OCI-LY7 (cell line): Measurements from ENCODE around the gene CCDC92B. TPM values are rescaled to one million over a fixed set of nuclear protein-coding genes. Genes with fewer than 3 reads are reported as not detected.

Experiments used
- BruUV-seq: library from RNA; stranded (reverse); fragments of 400-500 nt; replicated peaks from 2 replicates; lab custom pipeline; 2021; lab: Mats Ljungman, UMichigan
- CTCF ChIA-PET: fragments of 300-600 bp; sonication (Branson Sonifier 250); formaldehyde crosslinking; loops from one replicate; lab custom pipeline; 2022; ENCODE audit warnings: antibody characterized with exemption; ENCODE audit not compliant: unreplicated experiment; lab: Charles Lee
- POLR2A ChIA-PET: fragments of 300-600 bp; sonication (Branson Sonifier 250); formaldehyde crosslinking; loops from one replicate; lab custom pipeline; 2022; ENCODE audit warnings: antibody characterized with exemption; lab: Charles Lee
- DNase-seq: peaks from one replicate; pipeline ENCODE4 v3.0.0-alpha.2; 2015; ENCODE audit warnings: low spot score
- H2AFZ ChIP-seq: fragments of 200-600 bp; sonication (generic), shearing (Covaris generic); 2 replicates; pipeline ENCODE4 v1.6.1; 2014; ENCODE audit warnings: mild to moderate bottlenecking, antibody characterized with exemption, low read length, moderate library complexity
- H3K27ac ChIP-seq: fragments of 200-600 bp; sonication (generic); 2 replicates; pipeline ENCODE4 v1.5.1; 2014; ENCODE audit warnings: mixed run types, low read depth, mild to moderate bottlenecking, moderate library complexity, low read length, inconsistent platforms; ENCODE audit not compliant: poor library complexity, severe bottlenecking
- H3K36me3 ChIP-seq: fragments of 200-600 bp; sonication (generic); 2 replicates; pipeline ENCODE4 v1.6.1; 2014; ENCODE audit warnings: mild to moderate bottlenecking, antibody characterized with exemption, low read length, moderate library complexity, mixed read lengths; ENCODE audit not compliant: insufficient read depth
- H3K4me1 ChIP-seq: fragments of 200-600 bp; sonication (generic); 2 replicates; pipeline ENCODE4 v1.5.1; 2014; ENCODE audit warnings: mild to moderate bottlenecking, low read length; ENCODE audit not compliant: insufficient read depth, poor library complexity, severe bottlenecking
- H3K4me2 ChIP-seq: fragments of 200-600 bp; sonication (generic); 2 replicates; pipeline ENCODE4 v1.6.1; 2014; ENCODE audit warnings: mild to moderate bottlenecking, low read length
- H3K4me3 ChIP-seq: fragments of 200-600 bp; sonication (generic); 2 replicates; pipeline ENCODE4 v1.5.1; 2014; ENCODE audit warnings: mild to moderate bottlenecking, low read depth, low read length; ENCODE audit not compliant: poor library complexity, severe bottlenecking
- H3K79me2 ChIP-seq: fragments of 200-600 bp; sonication (generic); 2 replicates; pipeline ENCODE4 v1.6.1; 2016; ENCODE audit warnings: low read depth, mild to moderate bottlenecking, low read length, moderate library complexity, mixed read lengths; ENCODE audit not compliant: insufficient read depth
- H3K9me2 ChIP-seq: fragments of 200-600 bp; sonication (generic); 2 replicates; pipeline ENCODE4 v1.6.1; 2016; ENCODE audit warnings: mild to moderate bottlenecking, low read length, mixed read lengths; ENCODE audit not compliant: insufficient read depth
- H3K9me3 ChIP-seq: fragments of 200-600 bp; sonication (generic); 2 replicates; pipeline ENCODE4 v1.6.1; 2014; ENCODE audit warnings: mild to moderate bottlenecking, mixed run types, low read length, mixed read lengths
- H4K20me1 ChIP-seq: fragments of 200-600 bp; sonication (generic); 2 replicates; pipeline ENCODE4 v1.6.1; 2014; ENCODE audit warnings: mild to moderate bottlenecking, antibody characterized with exemption, low read length, moderate library complexity, mixed read lengths; ENCODE audit not compliant: insufficient read depth
- EZH2phosphoT487 ChIP-seq: fragments of 200-600 bp; sonication (generic); IDR thresholded peaks from 2 replicates; pipeline ENCODE4 v1.6.1; 2018; ENCODE audit warnings: low read depth, borderline replicate concordance, mild to moderate bottlenecking, mixed run types, antibody characterized with exemption, low read length, moderate library complexity, mixed read lengths
- intact Hi-C: fragments of 100-400 bp; cut with micrococcal nuclease; formaldehyde crosslinking; loops from one replicate; pipeline ENCODE4 v1.10.0; 2022; ENCODE audit not compliant: unreplicated experiment
- total RNA-seq, 2 experiments: library from RNA; depleted of rRNA in 1 of 2; stranded (reverse); fragments of >200 nt in 1 of 2; shearing (Covaris generic) in 1 of 2; gene quantifications; 2 replicates each; pipeline ENCODE4 v1.2.3, GENCODE V29; 2014 to 2022
- TF ChIP-seq, protein P1 (sequence below): fragments of 200-600 bp; sonication (generic); conservative IDR thresholded peaks from 2 replicates; pipeline ENCODE4 v1.5.1; 2014; ENCODE audit warnings: mild to moderate bottlenecking, antibody characterized with exemption, low read length, moderate library complexity, mixed read lengths

CCDC92B gene
- total RNA-seq, 2 experiments from 2014 or later = not detected

DNA sequence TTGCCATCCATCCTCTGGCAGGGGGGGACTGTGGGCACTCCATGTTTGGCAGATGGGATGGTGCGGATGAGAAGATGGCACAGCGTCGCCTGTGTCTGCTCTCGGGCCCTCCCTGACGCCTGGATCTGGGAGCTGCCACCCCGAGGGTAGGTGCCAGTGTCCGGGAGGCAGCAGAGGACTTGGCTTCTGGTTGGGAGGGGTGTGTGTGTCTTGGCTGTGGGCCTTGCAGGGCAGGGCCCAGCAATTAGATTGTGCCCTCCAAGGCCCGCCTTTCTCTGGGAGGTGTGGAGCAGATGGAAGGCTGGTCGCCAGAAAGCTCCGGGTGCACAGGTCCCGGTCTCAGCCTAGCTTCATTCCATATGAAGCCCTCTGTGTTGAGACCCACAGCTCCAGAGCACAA lies 48.2 kb upstream of the CCDC92B start:
- H3K27ac ChIP-seq = no peak overlapping the region
- H3K4me1 ChIP-seq = peaks cover 5% of the 10 kb centered on the region
- no peak overlapping the region for H3K4me2 ChIP-seq
- H3K4me3 ChIP-seq = no peak overlapping the region
- H3K79me2 ChIP-seq = no peaks in the 10 kb centered on the region
- intact Hi-C loops = no loop called here
- no peak for DNase-seq
- no peak overlapping the region for H2AFZ ChIP-seq
- no peaks in the 10 kb centered on the region for H3K9me2 ChIP-seq
- H3K9me3 ChIP-seq = no peaks in the 10 kb centered on the region
- BruUV-seq = no TSS peak
- H3K36me3 ChIP-seq = no peaks in the 10 kb centered on the region
- POLR2A ChIA-PET = no interaction called here
- no peaks in the 10 kb centered on the region for H4K20me1 ChIP-seq
- CTCF ChIA-PET = no interaction called here
- TF ChIP-seq, protein P1, sequence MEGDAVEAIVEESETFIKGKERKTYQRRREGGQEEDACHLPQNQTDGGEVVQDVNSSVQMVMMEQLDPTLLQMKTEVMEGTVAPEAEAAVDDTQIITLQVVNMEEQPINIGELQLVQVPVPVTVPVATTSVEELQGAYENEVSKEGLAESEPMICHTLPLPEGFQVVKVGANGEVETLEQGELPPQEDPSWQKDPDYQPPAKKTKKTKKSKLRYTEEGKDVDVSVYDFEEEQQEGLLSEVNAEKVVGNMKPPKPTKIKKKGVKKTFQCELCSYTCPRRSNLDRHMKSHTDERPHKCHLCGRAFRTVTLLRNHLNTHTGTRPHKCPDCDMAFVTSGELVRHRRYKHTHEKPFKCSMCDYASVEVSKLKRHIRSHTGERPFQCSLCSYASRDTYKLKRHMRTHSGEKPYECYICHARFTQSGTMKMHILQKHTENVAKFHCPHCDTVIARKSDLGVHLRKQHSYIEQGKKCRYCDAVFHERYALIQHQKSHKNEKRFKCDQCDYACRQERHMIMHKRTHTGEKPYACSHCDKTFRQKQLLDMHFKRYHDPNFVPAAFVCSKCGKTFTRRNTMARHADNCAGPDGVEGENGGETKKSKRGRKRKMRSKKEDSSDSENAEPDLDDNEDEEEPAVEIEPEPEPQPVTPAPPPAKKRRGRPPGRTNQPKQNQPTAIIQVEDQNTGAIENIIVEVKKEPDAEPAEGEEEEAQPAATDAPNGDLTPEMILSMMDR = no peak
- TF ChIP-seq EZH2phosphoT487 = no peak

DNA sequence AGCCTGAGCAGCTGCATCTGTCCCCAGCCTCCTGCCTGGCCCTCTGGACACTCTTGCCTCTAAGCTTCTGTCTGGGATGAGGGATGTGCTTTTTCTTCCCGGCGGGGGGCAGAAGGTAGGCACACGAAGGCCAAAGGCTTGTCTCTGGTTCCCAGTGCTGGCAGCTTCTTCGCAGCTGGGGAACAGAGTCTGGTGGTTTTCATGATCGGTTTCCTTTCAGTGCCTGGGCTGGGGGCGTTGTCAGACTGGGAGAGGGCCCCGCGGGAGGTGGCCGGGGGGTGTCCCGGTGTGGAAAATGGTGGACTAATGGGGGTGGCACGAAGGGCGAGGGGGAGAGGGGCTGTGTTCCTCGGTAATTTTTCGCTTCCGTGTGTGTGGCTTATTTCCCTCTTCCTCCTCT lies 47.8 kb upstream of the CCDC92B start:
- BruUV-seq = no TSS peak
- H3K4me1 ChIP-seq = peaks cover 5% of the 10 kb centered on the region
- H3K9me2 ChIP-seq = no peaks in the 10 kb centered on the region
- no peaks in the 10 kb centered on the region for H4K20me1 ChIP-seq
- no peak overlapping the region for H3K4me2 ChIP-seq
- no peak for DNase-seq
- intact Hi-C loops = no loop called here
- H3K4me3 ChIP-seq = no peak overlapping the region
- no peaks in the 10 kb centered on the region for H3K79me2 ChIP-seq
- ChIA-PET CTCF (no interaction called here), POLR2A (no interaction called here)
- H2AFZ ChIP-seq = no peak overlapping the region
- no peaks in the 10 kb centered on the region for H3K9me3 ChIP-seq
- no peak overlapping the region for H3K27ac ChIP-seq
- TF ChIP-seq, protein P1 = no peak
- TF ChIP-seq EZH2phosphoT487 = no peak
- H3K36me3 ChIP-seq = no peaks in the 10 kb centered on the region

DNA sequence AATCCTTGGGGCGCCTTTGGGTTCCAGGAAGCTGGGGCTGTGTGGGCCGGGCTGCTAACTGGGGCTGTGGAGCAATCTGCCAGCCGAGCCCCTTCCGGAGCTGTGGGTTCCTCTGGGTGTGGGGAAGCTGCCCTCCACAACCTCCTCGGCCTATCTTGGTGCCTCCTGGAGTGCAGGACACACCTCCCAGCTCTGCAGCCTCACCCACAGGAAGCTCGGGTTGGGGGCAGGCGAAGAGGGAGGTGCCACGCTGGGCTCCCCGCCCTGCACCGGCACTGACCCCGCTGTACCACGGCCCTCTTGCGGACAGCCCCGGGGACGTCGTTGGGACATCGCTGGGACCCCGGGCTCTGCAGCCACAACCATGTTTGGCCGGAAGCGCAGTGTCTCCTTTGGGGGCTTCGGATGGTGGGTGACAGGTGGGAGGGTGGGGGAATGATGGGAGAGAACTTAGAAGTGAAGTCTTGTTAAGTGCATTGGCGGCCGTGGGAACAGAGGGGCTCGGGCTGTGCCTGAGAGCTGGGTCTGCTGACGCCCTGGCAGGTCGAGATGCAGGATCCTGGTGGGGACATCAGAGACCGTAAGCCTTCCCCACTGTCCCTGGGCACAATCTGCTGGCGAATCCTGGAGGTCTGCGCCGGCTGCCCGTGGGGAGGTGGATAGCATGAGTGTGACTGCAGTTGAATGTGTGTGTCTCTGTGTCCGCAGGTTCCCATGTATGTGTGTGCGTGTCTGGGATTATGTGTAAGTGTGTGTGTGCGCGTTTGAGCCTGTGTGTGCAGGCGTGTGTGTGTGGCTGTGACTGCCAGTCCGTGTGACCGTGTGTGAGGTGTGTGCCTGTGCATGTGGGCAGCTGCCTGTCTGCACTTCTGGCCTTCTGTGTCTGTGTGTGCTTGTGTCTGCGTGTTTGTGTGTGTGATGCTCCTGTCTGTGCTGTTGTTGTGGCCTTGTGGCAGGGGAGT lies 47.0 kb upstream of the CCDC92B start, which contains the start of gene RAP1GAP2:
Gene RAP1GAP2, plus strand, starts transcription at position 275 of the 962 bp plus-strand sequence. Its CDS starts 90 bp downstream, at position 365.
- H3K4me1 ChIP-seq = peaks cover 7% of the 10 kb centered on the region
- CTCF ChIA-PET = no interaction called here
- intact Hi-C loops = no loop called here
- no peaks in the 10 kb centered on the region for H3K9me2 ChIP-seq
- no peaks in the 10 kb centered on the region for H4K20me1 ChIP-seq
- no peak within 1 kb of the TSS for H3K27ac ChIP-seq
- TF ChIP-seq, protein P1 = no peak
- no peak for TF ChIP-seq EZH2phosphoT487
- H3K4me2 ChIP-seq = no peak within 1 kb of the TSS
- no peaks in the 10 kb centered on the region for H3K36me3 ChIP-seq
- no TSS peak for BruUV-seq
- no peak within 1 kb of the TSS for H3K4me3 ChIP-seq
- no peaks in the 10 kb centered on the region for H3K9me3 ChIP-seq
- no peak within 1 kb of the TSS for H2AFZ ChIP-seq
- POLR2A ChIA-PET = no interaction called here
- no peak for DNase-seq
- no peaks in the 10 kb centered on the region for H3K79me2 ChIP-seq
